GM23248 (cell line): Measurements from ENCODE around the gene SNX14. TPM values are rescaled to one million over a fixed set of nuclear protein-coding genes. Genes with fewer than 3 reads are reported as not detected.

ENCODE experiments used
- DNase-seq: peaks from one replicate; pipeline ENCODE4 v3.0.0-alpha.2; 2015
- H2AFZ ChIP-seq: fragments of 200-600 bp; sonication (generic); 2 replicates; pipeline ENCODE4 v1.6.1; 2016; ENCODE audit warnings: antibody characterized with exemption
- H3F3A ChIP-seq: fragments of 200-600 bp; sonication (generic); 2 replicates; pipeline ENCODE4 v1.6.1; 2016; ENCODE audit warnings: mild to moderate bottlenecking, antibody characterized with exemption, mixed run types; ENCODE audit not compliant: insufficient read depth
- H3K27ac ChIP-seq: fragments of 200-600 bp; sonication (generic); 2 replicates; pipeline ENCODE4 v1.5.1; 2016; ENCODE audit warnings: mild to moderate bottlenecking
- H3K27me3 ChIP-seq: fragments of 200-600 bp; sonication (generic); replicated peaks from 2 replicates; pipeline ENCODE4 v1.6.1; 2016; ENCODE audit warnings: mild to moderate bottlenecking; ENCODE audit not compliant: insufficient read depth
- H3K36me3 ChIP-seq: fragments of 200-600 bp; sonication (generic); 2 replicates; pipeline ENCODE4 v1.6.1; 2016; ENCODE audit warnings: low read depth, mild to moderate bottlenecking
- H3K4me1 ChIP-seq: fragments of 200-600 bp; sonication (generic); 2 replicates; pipeline ENCODE4 v1.6.1; 2016; ENCODE audit warnings: mild to moderate bottlenecking; ENCODE audit not compliant: insufficient read depth
- H3K4me2 ChIP-seq: fragments of 200-600 bp; sonication (generic); one replicate; pipeline ENCODE4 v1.6.1; 2016; ENCODE audit warnings: mild to moderate bottlenecking; ENCODE audit not compliant: unreplicated experiment
- H3K4me3 ChIP-seq: fragments of 200-600 bp; sonication (generic); 2 replicates; pipeline ENCODE4 v1.5.1; 2016; ENCODE audit warnings: mild to moderate bottlenecking
- H3K79me2 ChIP-seq: fragments of 200-600 bp; sonication (generic); 2 replicates; pipeline ENCODE4 v1.6.1; 2016; ENCODE audit warnings: mild to moderate bottlenecking; ENCODE audit not compliant: insufficient read depth
- H3K9ac ChIP-seq: fragments of 200-600 bp; sonication (generic); 2 replicates; pipeline ENCODE4 v1.6.1; 2016; ENCODE audit warnings: mild to moderate bottlenecking
- H3K9me2 ChIP-seq: fragments of 200-600 bp; sonication (generic); 2 replicates; pipeline ENCODE4 v1.6.1; 2016; ENCODE audit warnings: mixed run types, mild to moderate bottlenecking, moderate library complexity; ENCODE audit not compliant: insufficient read depth
- H3K9me3 ChIP-seq: fragments of 200-600 bp; sonication (generic); one replicate; pipeline ENCODE4 v1.6.1; 2017; ENCODE audit warnings: low read depth
- H4K20me1 ChIP-seq: fragments of 200-600 bp; sonication (generic); 2 replicates; pipeline ENCODE4 v1.6.0; 2016; ENCODE audit not compliant: insufficient read depth
- EZH2 ChIP-seq: fragments of 200-600 bp; sonication (generic); IDR thresholded peaks from 2 replicates; pipeline ENCODE4 v1.6.1; 2018; ENCODE audit warnings: antibody characterized with exemption, mild to moderate bottlenecking; ENCODE audit not compliant: insufficient read depth, poor library complexity, severe bottlenecking
- EZH2phosphoT487 ChIP-seq: fragments of 200-600 bp; sonication (generic); IDR thresholded peaks from 2 replicates; pipeline ENCODE4 v1.6.1; 2018; ENCODE audit warnings: antibody characterized with exemption, moderate library complexity, mild to moderate bottlenecking, low read depth; ENCODE audit not compliant: insufficient read depth
- WGBS, 2 experiments: methylation state at CpG; one replicate each; pipeline ENCODE4 v1.1.6; 2015 to 2017; ENCODE audit warnings: low lambda C conversion rate in 2 of 2, low coverage in 1 of 2; ENCODE audit errors: missing lambda C conversion rate in 2 of 2; 5-methylcytosine and 5-hydroxymethylcytosine counted together
- in situ Hi-C: fragments of 300-500 bp; cut with MboI; formaldehyde crosslinking; loops from 2 replicates; pipeline ENCODE4 v1.15.0; 2020
- polyA plus RNA-seq: library from polyadenylated mRNA; unstranded; fragments of >200 nt; fragmentation: Nextera tagmentation; extraction: Ambion mirVana; gene quantifications from 2 replicates; pipeline ENCODE4 v1.2.1, GENCODE V29; 2016
- total RNA-seq: library from RNA; depleted of rRNA; stranded (reverse); fragments of >200 nt; shearing (Covaris generic); gene quantifications from 2 replicates; pipeline ENCODE4 v1.2.3, GENCODE V29; 2014

The SNX14 gene
- total and polyA plus RNA-seq, 2 experiments from 2014 or later, result 68.3 to 72.4 TPM

DNA sequence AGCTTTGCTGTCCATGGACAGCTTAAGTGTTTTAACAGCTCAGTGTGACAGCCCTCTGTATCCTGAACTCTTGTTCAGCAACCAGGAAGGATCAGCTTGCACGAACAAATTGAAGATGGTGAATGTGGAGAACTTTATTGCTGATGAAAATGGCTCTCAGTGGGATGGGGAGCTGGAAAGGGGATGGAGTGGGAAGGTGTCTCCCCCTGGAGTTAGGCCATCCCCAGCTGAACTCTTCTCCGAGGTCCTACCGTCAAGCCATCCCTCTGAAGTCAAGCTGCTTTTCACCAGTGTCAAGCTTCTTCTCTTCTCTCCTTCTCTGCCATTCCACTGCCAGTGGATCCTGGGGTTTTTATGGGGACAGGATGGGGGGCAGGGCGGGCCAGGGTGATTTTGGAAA is 117.1 kb downstream of the SNX14 start:
- peaks cover 60% of the 10 kb centered on the region for H3K36me3 ChIP-seq
- peaks cover 45% of the 10 kb centered on the region for H3K79me2 ChIP-seq
- H3K9ac ChIP-seq, result no peak overlapping the region

GRCh38 chr6:85473748-85474147 is 119.9 kb downstream of the SNX14 start:
- Histone ChIP-seq H3K4me1 (peaks cover 15% of the 10 kb centered on the region), H3K9me3 (no peaks in the 10 kb centered on the region), H3K79me2 (peaks cover 64% of the 10 kb centered on the region), H3K27ac (no peak overlapping the region), H3F3A (peaks cover 33% of the 10 kb centered on the region), H3K4me3 (no peak overlapping the region), H3K4me2 (no peak overlapping the region), H3K9me2 (no peaks in the 10 kb centered on the region), H4K20me1 (no peaks in the 10 kb centered on the region), H3K27me3 (no peaks in the 10 kb centered on the region), H3K9ac (no peak overlapping the region), H3K36me3 (peaks cover 58% of the 10 kb centered on the region), H2AFZ (no peak overlapping the region)
- DNase-seq, result no peak
- 95 to 97% methylated on average over 1 of the region's 1 CpG for WGBS, 2 experiments
- in situ Hi-C loops, result no loop called here
- TF ChIP-seq EZH2phosphoT487 (no peak), EZH2 (no peak)

More for the DNA sequence above, 117.1 kb downstream of the SNX14 start:
- no peaks in the 10 kb centered on the region for H3K27me3 ChIP-seq
- no peak overlapping the region for H3K4me3 ChIP-seq
- DNase-seq, result no peak
- in situ Hi-C loops, result loop anchor here (25.0 kb wide), 1 partner anchor 714 kb away; the partner anchor contains the start of gene TBX18
- H3K9me2 ChIP-seq, result no peaks in the 10 kb centered on the region
- TF ChIP-seq EZH2phosphoT487 (no peak), EZH2 (no peak)
- H3K4me1 ChIP-seq, result peaks cover 15% of the 10 kb centered on the region
- no peak overlapping the region for H3K27ac ChIP-seq
- peaks cover 35% of the 10 kb centered on the region for H3F3A ChIP-seq
- no peak overlapping the region for H2AFZ ChIP-seq
- no peak overlapping the region for H3K4me2 ChIP-seq
- WGBS, 2 experiments, result 97 to 99% methylated on average over 4 of the region's 4 CpGs
- no peaks in the 10 kb centered on the region for H3K9me3 ChIP-seq
- H4K20me1 ChIP-seq, result no peaks in the 10 kb centered on the region

DNA sequence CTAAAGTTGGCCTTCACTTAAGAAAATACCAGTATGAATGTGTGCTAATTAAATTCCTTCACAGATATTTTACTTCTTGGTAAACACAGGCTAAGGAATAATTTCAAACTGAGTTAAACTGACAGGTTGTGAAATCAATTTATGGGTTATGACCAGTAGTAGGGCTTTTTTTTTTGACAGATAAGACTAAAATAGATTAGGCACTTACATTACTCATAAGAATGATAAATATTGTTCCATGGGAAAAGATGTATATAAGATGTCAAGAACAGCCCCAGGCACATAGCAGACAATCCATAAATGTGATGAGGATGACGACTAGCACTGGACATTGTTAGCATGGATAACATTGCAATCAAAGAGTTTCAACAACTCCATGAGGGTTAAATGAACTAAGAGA is 120.9 kb downstream of the SNX14 start:
- peaks cover 36% of the 10 kb centered on the region for H3F3A ChIP-seq
- TF ChIP-seq EZH2 (no peak), EZH2phosphoT487 (no peak)
- H3K9me3 ChIP-seq, result no peaks in the 10 kb centered on the region
- no peak overlapping the region for H3K27ac ChIP-seq
- H3K4me3 ChIP-seq, result no peak overlapping the region
- no peak for DNase-seq
- peaks cover 25% of the 10 kb centered on the region for H3K4me1 ChIP-seq
- in situ Hi-C loops, result no loop called here
- H3K36me3 ChIP-seq, result peaks cover 57% of the 10 kb centered on the region
- no peaks in the 10 kb centered on the region for H4K20me1 ChIP-seq
- peaks cover 68% of the 10 kb centered on the region for H3K79me2 ChIP-seq
- no peaks in the 10 kb centered on the region for H3K27me3 ChIP-seq
- no peak overlapping the region for H3K4me2 ChIP-seq
- 89 to 92% methylated on average over 1 of the region's 1 CpG for WGBS, 2 experiments
- H3K9ac ChIP-seq, result no peak overlapping the region
- H2AFZ ChIP-seq, result no peak overlapping the region
- no peaks in the 10 kb centered on the region for H3K9me2 ChIP-seq

- no peak overlapping the region for H2AFZ ChIP-seq
- no peak overlapping the region for H3K4me3 ChIP-seq
- H3K4me2 ChIP-seq, result no peak overlapping the region
- H3K9me2 ChIP-seq, result no peaks in the 10 kb centered on the region
- H3K9me3 ChIP-seq, result no peaks in the 10 kb centered on the region
- no peaks in the 10 kb centered on the region for H3K27me3 ChIP-seq
- no peaks in the 10 kb centered on the region for H4K20me1 ChIP-seq
- peaks cover 41% of the 10 kb centered on the region for H3K4me1 ChIP-seq
- peak; percentile 46 for DNase-seq
- in situ Hi-C loops, result no loop called here
- H3K36me3 ChIP-seq, result peaks cover 47% of the 10 kb centered on the region
- peak overlapping the region; percentile 63; the same call in 1 of the 2 replicates for H3K27ac ChIP-seq
- TF ChIP-seq EZH2, result no peak
- no peak for TF ChIP-seq EZH2phosphoT487
- peaks cover 68% of the 10 kb centered on the region for H3K79me2 ChIP-seq
- H3F3A ChIP-seq, result peaks cover 37% of the 10 kb centered on the region
- H3K9ac ChIP-seq, result no peak overlapping the region
- WGBS, 2 experiments, result 5 to 22% methylated on average over 2 of the region's 2 CpGs
These were observed 123.6 kb downstream of the SNX14 start for GRCh38 chr6:85470023-85470410.
